LNCaP clone FGC (cell line): Measurements from ENCODE around the gene GNPAT.

Source experiments
- DNase-seq: peaks from one replicate; pipeline ENCODE4 v3.0.0-alpha.2; 2011; ENCODE audit warnings: low read depth
- H3K4me3 ChIP-seq: 2 replicates; pipeline ENCODE4 v1.5.1; 2011; ENCODE audit warnings: mild to moderate bottlenecking, low read depth, low read length, control low read depth
- CTCF ChIP-seq: IDR thresholded peaks from 2 replicates; pipeline ENCODE4 v1.5.1; 2012; ENCODE audit warnings: mild to moderate bottlenecking; ENCODE audit not compliant: control insufficient read depth, insufficient read depth; ENCODE audit errors: extremely low read depth

Gene GNPAT

GRCh38 chr1:231272173-231272572, 31.2 kb downstream of the GNPAT start:
- TF ChIP-seq CTCF: no peak
- no peak for DNase-seq
- no peak overlapping the region for H3K4me3 ChIP-seq

GRCh38 chr1:231272880-231273279, 31.9 kb downstream of the GNPAT start:
- no peak for DNase-seq
- TF ChIP-seq CTCF: no peak
- no peak overlapping the region for H3K4me3 ChIP-seq

GRCh38 chr1:231274119-231274825, 33.3 kb downstream of the GNPAT start:
- DNase-seq: no peak
- TF ChIP-seq CTCF: no peak
- H3K4me3 ChIP-seq: no peak overlapping the region

- no peak overlapping the region for H3K4me3 ChIP-seq
- peak; percentile 92 for DNase-seq
- TF ChIP-seq CTCF: no peak
Measured at GRCh38 chr1:231278100-231278790, 37.2 kb downstream of the GNPAT start.

GRCh38 chr1:231279081-231279480, 38.1 kb downstream of the GNPAT start:
- DNase-seq: no peak
- H3K4me3 ChIP-seq: no peak overlapping the region
- no peak for TF ChIP-seq CTCF

GRCh38 chr1:231279683-231280082, 38.7 kb downstream of the GNPAT start:
- TF ChIP-seq CTCF: no peak
- DNase-seq: no peak
- no peak overlapping the region for H3K4me3 ChIP-seq
